GM18858 (cell line): ENCODE measurements around the gene SLFN13.
"Not testable (repeated sequence)": the region's sequence is repeated elsewhere in the genome, so short reads cannot be mapped to it uniquely, and the experiment has no call there.

ENCODE experiments used
- ATAC-seq: cut with Tn5 transposase; IDR thresholded peaks from one replicate; pipeline ENCODE4 v1.9.1; 2021; ENCODE audit not compliant: unreplicated experiment

SLFN13 gene, protein sequence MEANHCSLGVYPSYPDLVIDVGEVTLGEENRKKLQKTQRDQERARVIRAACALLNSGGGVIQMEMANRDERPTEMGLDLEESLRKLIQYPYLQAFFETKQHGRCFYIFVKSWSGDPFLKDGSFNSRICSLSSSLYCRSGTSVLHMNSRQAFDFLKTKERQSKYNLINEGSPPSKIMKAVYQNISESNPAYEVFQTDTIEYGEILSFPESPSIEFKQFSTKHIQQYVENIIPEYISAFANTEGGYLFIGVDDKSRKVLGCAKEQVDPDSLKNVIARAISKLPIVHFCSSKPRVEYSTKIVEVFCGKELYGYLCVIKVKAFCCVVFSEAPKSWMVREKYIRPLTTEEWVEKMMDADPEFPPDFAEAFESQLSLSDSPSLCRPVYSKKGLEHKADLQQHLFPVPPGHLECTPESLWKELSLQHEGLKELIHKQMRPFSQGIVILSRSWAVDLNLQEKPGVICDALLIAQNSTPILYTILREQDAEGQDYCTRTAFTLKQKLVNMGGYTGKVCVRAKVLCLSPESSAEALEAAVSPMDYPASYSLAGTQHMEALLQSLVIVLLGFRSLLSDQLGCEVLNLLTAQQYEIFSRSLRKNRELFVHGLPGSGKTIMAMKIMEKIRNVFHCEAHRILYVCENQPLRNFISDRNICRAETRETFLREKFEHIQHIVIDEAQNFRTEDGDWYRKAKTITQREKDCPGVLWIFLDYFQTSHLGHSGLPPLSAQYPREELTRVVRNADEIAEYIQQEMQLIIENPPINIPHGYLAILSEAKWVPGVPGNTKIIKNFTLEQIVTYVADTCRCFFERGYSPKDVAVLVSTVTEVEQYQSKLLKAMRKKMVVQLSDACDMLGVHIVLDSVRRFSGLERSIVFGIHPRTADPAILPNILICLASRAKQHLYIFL

GRCh38 chr17:35448214-35448898 is at the start of gene SLFN13:
Gene SLFN13, minus strand, starts transcription at chr17:35448766. Its CDS starts 3,086 bp downstream, at chr17:35445680.
- ATAC-seq: peak; percentile 47

GRCh38 chr17:35496451-35497290 is 48.1 kb upstream of the SLFN13 start:
- ATAC-seq: no peak

DNA sequence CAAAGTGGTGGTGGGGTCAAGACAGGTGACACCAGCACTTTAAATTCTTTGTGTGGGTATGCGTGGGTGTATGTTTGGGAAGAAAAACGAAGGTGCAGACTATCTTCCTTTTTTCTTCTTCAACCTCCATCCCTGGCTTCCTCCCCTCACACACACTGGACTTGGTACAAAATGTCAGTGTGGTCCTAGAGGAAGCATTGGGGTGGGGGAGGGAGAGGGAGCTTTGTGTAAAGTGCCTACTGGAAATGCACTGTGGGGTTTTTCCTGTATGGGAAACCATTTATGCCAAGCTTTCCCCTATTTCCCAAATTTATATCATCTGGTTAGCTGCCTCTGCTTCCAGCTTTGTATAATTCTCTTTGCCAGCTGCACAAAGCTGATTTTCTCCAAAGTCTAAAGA is 44.5 kb upstream of the SLFN13 start:
- ATAC-seq: no peak

GRCh38 chr17:35491417-35491816 is 42.9 kb upstream of the SLFN13 start:
- ATAC-seq: no peak

DNA sequence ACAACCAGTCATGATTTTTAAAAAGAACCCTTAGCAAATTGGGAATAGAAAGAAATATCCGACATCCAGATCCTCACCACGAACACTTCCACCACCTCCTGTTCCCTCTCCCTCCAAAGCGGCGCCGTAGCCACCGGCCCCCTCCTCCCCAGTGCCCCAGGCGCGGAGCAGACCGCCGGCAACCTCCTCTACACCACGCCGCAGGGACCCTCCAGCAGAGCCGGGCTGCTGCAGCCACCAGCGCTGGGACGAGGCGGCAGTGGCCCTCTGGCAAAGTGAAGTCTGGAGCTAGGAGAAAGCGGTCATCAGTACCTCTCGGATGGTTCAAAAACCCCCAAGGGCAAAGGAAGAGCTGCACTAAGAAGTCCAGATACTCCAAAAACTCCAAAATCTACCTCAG is 41.4 kb upstream of the SLFN13 start:
- no peak for ATAC-seq

GRCh38 chr17:35488991-35489390 is 40.4 kb upstream of the SLFN13 start:
- no peak for ATAC-seq

- ATAC-seq: no peak
These were observed 38.6 kb upstream of the SLFN13 start for GRCh38 chr17:35486920-35487732.

GRCh38 chr17:35479271-35479670 is 30.7 kb upstream of the SLFN13 start:
- no peak for ATAC-seq

DNA sequence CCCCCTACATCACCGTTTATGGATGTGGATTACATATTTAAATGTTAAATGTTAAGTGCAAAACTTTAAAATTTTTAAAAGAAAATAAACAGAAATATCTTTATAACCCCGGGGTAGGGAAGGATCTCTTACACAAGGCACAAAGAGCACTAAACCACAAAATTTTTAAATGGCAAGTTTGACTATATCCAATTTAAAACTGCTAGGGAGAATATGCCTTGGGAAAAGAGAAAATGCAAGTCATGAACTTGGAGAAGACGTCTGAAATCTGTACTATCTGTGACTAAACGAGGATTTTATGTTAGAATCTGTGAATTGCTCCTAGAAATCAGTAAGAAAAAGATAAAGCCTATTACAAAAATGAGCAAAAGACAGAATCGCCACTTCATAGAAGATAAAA is 28.7 kb upstream of the SLFN13 start:
- ATAC-seq: no peak

DNA sequence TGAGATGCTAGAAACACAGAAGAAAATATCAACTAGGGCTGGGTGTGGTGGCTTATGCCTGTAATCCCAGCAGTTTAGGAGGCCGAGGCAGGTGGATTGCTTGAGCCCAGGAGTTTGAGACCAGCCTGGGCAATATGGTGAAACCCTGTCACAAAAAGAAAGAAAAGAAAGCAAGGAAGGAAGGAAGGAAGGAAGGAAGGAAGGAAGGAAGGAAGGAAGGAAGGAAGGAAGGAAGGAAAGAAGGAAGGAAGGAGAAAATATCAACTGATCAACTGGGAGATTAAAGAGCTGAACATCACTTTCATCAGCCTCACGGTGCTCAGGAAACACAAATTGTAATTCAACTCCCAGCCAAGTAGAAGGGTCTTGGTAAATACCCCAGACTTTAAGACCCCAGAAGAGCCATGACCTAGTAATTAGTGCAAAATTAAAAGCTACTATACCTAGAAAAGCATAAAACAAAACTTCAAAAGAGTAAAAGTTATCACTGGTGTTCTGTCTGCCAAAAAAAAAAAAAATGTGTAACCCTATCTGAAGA is 27.8 kb upstream of the SLFN13 start:
- ATAC-seq: no peak

GRCh38 chr17:35468475-35468874 is 19.9 kb upstream of the SLFN13 start:
- ATAC-seq: no peak

- no peak for ATAC-seq
These were observed 19.3 kb upstream of the SLFN13 start for GRCh38 chr17:35467824-35468223.

DNA sequence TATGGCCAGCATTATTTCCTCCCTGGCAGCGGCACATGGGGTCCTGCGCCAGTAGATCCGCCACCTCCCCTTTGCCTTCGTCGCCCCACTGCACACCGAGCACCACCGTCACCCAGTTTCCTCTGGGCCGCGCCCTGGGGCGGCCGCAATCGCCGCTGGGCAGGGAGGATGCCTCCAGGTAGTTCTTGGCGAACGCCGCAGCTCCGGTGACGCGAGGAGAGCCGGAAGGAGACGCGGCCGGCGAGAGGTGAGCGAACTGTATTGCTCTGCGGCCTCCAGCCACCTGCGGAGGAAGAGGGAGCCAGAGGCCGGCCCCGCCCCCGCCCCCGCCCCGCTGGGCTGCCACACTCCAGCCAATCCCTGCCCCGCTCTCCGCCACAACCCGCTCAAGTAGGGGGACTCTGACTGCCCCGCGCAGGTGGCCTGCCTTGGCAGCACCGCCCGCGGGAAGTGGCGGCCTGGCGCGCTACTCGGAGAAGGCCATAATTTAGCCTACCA is 11.8 kb upstream of the SLFN13 start:
- peak; percentile 65 for ATAC-seq

- not testable (repeated sequence) for ATAC-seq
These were observed 5.5 kb upstream of the SLFN13 start for GRCh38 chr17:35454035-35454434.

GRCh38 chr17:35453171-35453570 is 4.6 kb upstream of the SLFN13 start:
- no peak for ATAC-seq

GRCh38 chr17:35449371-35449931 is 885 bp upstream of the SLFN13 start:
- no peak for ATAC-seq

DNA sequence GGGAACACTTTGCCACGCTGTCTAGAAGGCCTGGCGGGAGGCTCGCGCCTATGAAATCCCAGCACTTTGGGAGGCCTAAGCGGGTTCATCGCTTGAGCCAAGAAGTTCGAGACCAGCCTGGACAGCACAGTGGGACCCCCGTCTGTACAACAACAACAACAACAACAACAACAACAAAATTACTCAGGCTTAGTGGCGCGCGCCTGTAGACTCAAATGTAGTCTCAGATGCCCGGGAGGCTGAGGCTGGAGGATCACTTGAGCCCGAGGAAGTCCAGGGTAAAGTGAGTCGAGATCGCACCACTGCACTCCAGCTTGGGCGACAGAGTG is 297 bp upstream of the SLFN13 start:
- no peak for ATAC-seq

DNA sequence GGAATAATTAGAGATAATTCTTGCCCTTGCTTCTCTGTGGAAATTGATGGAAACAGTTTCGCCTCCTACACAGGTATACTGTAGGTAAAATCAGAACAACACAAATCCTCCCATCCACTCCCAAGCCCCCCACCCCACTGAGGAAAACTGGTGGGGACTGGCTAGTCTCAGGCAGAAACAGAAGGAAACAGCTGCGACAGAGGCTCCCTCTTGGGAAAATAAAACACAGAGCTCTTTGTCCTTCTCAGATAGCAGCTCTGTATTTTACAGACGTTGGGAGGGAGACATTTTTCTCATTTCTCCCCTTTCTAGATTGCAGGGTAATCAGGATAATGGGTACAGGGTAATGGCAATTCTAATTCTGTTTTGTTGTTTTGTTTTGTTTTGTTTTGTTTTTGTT is 1.1 kb downstream of the SLFN13 start:
- no peak for ATAC-seq

DNA sequence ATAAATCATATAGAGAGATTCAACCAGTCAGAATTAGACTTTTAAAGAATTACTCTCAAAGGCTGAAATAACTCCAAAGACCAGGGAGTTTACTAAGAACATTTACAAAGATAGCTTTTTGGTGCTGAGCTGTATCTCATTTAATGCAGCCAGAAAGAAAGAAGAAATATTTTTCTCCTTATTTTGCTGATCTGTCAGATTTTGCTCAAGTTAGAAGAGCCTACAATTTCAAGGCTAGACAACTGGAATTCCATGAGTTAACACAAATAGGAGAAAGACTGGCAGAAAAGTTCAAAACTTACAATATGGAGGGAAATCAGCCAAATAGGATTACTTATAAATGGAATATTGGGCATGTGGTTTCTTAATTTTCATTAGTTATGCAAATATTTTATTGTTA is 10.1 kb downstream of the SLFN13 start:
- no peak for ATAC-seq
